DND-41 (cell line): ENCODE measurements around the gene CX3CR1.

Experiments
- ATAC-seq: fragments of 200-7000 bp; cut with Tn5 transposase; 3 replicates; pipeline ENCODE4 v1.9.1; 2021; ENCODE audit warnings: low read depth; ENCODE audit not compliant: insufficient read depth
- DNase-seq: peaks from one replicate; pipeline ENCODE4 v3.0.0-alpha.2; 2020
- H2AFZ ChIP-seq: 2 replicates; pipeline ENCODE4 v1.6.0; 2012; ENCODE audit warnings: low read depth, low read length
- H3K27ac ChIP-seq: 2 replicates; pipeline ENCODE4 v1.5.1; 2012; ENCODE audit warnings: low read length, inconsistent platforms
- H3K27me3 ChIP-seq: fragments of 200-600 bp; sonication (generic); 2 replicates; pipeline ENCODE4 v1.6.0; 2012; ENCODE audit warnings: low read length, mild to moderate bottlenecking, inconsistent platforms; ENCODE audit not compliant: insufficient read depth, poor library complexity
- H3K36me3 ChIP-seq: 2 replicates; pipeline ENCODE4 v1.5.1; 2012; ENCODE audit warnings: low read length, inconsistent platforms; ENCODE audit not compliant: insufficient read depth
- H3K4me1 ChIP-seq: 2 replicates; pipeline ENCODE4 v1.5.1; 2012; ENCODE audit warnings: mild to moderate bottlenecking, low read length; ENCODE audit not compliant: insufficient read depth
- H3K4me2 ChIP-seq: 2 replicates; pipeline ENCODE4 v1.6.0; 2012; ENCODE audit warnings: mild to moderate bottlenecking, moderate library complexity, low read length, inconsistent platforms; ENCODE audit not compliant: insufficient read depth
- H3K4me3 ChIP-seq, 2 experiments: fragments of 200-600 bp in 1 of 2; shearing (Covaris generic) in 1 of 2; 2 replicates each; pipeline ENCODE4 v1.5.1; 2012 to 2016; ENCODE audit warnings: inconsistent platforms in 2 of 2, low read length in 2 of 2, mild to moderate bottlenecking in 2 of 2, low read depth in 1 of 2, moderate library complexity in 1 of 2
- H3K79me2 ChIP-seq: 2 replicates; pipeline ENCODE4 v1.6.0; 2012; ENCODE audit warnings: low read length, inconsistent platforms; ENCODE audit not compliant: insufficient read depth
- H3K9ac ChIP-seq: 2 replicates; pipeline ENCODE4 v1.6.0; 2012; ENCODE audit warnings: low read depth, mild to moderate bottlenecking, inconsistent platforms, low read length, moderate library complexity
- H3K9me3 ChIP-seq: 2 replicates; pipeline ENCODE4 v1.5.1; 2012; ENCODE audit warnings: low read length, moderate library complexity, mild to moderate bottlenecking, inconsistent platforms; ENCODE audit not compliant: insufficient read depth, severe bottlenecking
- H4K20me1 ChIP-seq: 2 replicates; pipeline ENCODE4 v1.6.0; 2012; ENCODE audit warnings: low read length; ENCODE audit not compliant: insufficient read depth
- EZH2 ChIP-seq: IDR thresholded peaks from 3 replicates; pipeline ENCODE4 v1.6.1; 2012; ENCODE audit warnings: borderline replicate concordance, low read depth, mild to moderate bottlenecking, moderate library complexity, low read length, inconsistent platforms; ENCODE audit not compliant: severe bottlenecking
- TF ChIP-seq, protein P1 (sequence below): IDR thresholded peaks from 2 replicates; pipeline ENCODE4 v1.5.1; 2012; ENCODE audit warnings: borderline replicate concordance, low read length, moderate library complexity, mild to moderate bottlenecking; ENCODE audit not compliant: poor library complexity, severe bottlenecking; ENCODE audit errors: extremely low read depth

Gene CX3CR1

DNA sequence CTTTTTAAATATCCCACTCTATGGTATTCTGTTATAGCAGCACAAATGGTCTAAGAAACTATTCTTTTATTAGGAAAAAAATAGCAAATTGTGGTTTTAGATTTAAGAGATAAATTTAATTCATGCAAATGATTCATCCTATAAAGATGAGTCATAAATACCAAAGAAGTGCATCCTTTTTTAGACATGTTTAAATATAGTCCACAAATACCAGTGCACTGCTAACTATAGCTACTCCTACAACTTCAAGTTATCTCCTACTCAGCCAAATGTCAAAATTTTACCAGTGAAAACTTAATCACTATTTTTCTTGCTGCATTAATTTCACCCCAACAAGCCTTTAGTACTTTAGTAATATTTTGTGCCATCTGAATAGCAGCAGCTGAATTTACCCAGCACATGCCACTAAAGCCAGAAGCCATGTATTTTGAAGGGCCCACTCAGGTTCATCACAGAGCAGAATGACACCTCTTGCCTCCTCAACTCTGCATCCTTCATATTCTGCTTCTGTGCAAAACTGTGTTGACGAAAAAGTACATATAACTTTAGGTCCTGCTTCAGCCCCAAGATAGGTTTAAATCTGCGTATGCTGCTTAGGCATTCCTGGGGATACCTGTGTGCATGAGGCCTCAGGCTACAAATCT, 24.9 kb downstream of the CX3CR1 start:
- H3K4me1 ChIP-seq: no peaks in the 10 kb centered on the region
- H3K27ac ChIP-seq: no peak overlapping the region
- TF ChIP-seq, protein P1, sequence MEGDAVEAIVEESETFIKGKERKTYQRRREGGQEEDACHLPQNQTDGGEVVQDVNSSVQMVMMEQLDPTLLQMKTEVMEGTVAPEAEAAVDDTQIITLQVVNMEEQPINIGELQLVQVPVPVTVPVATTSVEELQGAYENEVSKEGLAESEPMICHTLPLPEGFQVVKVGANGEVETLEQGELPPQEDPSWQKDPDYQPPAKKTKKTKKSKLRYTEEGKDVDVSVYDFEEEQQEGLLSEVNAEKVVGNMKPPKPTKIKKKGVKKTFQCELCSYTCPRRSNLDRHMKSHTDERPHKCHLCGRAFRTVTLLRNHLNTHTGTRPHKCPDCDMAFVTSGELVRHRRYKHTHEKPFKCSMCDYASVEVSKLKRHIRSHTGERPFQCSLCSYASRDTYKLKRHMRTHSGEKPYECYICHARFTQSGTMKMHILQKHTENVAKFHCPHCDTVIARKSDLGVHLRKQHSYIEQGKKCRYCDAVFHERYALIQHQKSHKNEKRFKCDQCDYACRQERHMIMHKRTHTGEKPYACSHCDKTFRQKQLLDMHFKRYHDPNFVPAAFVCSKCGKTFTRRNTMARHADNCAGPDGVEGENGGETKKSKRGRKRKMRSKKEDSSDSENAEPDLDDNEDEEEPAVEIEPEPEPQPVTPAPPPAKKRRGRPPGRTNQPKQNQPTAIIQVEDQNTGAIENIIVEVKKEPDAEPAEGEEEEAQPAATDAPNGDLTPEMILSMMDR: no peak
- no peak for TF ChIP-seq EZH2
- ATAC-seq: no peak
- H3K9ac ChIP-seq: no peak overlapping the region
- no peak overlapping the region for H3K4me2 ChIP-seq
- no peak overlapping the region for H3K4me3 ChIP-seq
- H4K20me1 ChIP-seq: no peaks in the 10 kb centered on the region
- no peak overlapping the region for H2AFZ ChIP-seq
- no peaks in the 10 kb centered on the region for H3K79me2 ChIP-seq
- no peaks in the 10 kb centered on the region for H3K9me3 ChIP-seq
- peaks cover 17% of the 10 kb centered on the region for H3K27me3 ChIP-seq
- DNase-seq: no peak
- H3K36me3 ChIP-seq: no peaks in the 10 kb centered on the region

DNA sequence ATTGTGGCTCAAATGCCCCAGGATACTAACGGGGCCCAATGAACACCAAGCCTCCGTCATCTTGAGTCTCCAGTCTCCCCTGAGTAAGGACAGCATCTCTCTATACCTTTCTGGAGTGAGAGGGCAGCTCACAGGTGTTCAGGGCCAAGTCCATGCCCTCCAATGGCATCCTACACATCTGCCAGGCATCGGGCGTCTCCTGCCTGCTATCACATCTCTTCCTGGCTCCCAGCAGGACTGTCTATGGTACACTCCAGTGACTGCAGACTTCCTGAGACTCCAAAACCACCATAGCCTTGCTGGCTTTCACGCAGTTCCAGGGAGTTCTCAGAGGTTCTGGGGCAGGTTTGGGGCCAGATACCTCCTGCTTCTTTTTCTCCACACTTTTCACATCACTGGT, 28.3 kb downstream of the CX3CR1 start:
- H4K20me1 ChIP-seq: no peaks in the 10 kb centered on the region
- no peak overlapping the region for H3K4me2 ChIP-seq
- no peaks in the 10 kb centered on the region for H3K9me3 ChIP-seq
- H3K4me3 ChIP-seq: no peak overlapping the region
- no peak overlapping the region for H3K27ac ChIP-seq
- H3K36me3 ChIP-seq: no peaks in the 10 kb centered on the region
- no peak overlapping the region for H2AFZ ChIP-seq
- ATAC-seq (no peak), DNase-seq (no peak)
- H3K79me2 ChIP-seq: no peaks in the 10 kb centered on the region
- no peaks in the 10 kb centered on the region for H3K4me1 ChIP-seq
- TF ChIP-seq, protein P1: no peak
- TF ChIP-seq EZH2: no peak
- no peak overlapping the region for H3K9ac ChIP-seq
- H3K27me3 ChIP-seq: peaks cover 2% of the 10 kb centered on the region

DNA sequence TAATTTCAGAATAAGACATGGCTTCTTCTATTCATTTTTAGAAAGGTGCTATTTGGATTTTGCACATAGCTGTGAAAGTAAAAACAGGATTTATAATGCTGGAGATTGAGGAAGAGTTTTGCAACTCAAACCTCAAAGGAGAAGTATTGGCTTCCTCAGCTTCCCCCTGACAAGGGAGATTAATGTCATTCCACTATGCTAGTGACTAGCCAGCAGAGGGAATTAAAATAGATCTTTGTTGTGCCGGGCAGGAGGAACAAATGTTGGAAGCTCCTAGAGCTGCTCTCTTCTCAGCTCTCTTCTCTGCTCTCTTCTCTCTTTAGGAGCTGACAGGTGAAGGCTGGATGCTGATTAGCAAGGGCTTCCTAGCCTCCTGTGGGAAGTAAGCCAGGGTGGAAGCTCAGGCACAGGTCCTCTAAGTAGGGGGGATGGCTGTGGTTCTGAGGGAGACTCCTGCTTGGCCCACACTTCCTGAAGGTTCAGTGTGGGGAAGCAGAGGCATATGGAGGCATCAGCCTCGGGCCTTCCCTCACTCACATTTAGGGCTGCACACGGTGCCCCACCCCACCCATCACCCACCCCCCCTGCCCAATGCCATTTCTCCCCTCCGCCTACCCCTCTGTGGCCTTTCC, 29.6 kb downstream of the CX3CR1 start:
- no peak overlapping the region for H3K4me2 ChIP-seq
- DNase-seq: no peak
- H3K79me2 ChIP-seq: no peaks in the 10 kb centered on the region
- ATAC-seq: no peak
- TF ChIP-seq, protein P1: no peak
- no peak for TF ChIP-seq EZH2
- no peak overlapping the region for H3K4me3 ChIP-seq
- H4K20me1 ChIP-seq: no peaks in the 10 kb centered on the region
- peaks cover 3% of the 10 kb centered on the region for H3K27me3 ChIP-seq
- no peaks in the 10 kb centered on the region for H3K36me3 ChIP-seq
- H3K9me3 ChIP-seq: no peaks in the 10 kb centered on the region
- H3K27ac ChIP-seq: no peak overlapping the region
- no peak overlapping the region for H2AFZ ChIP-seq
- H3K9ac ChIP-seq: no peak overlapping the region
- H3K4me1 ChIP-seq: no peaks in the 10 kb centered on the region
